ENCODE measurements around the gene SMTNL2.
"Not testable (repeated sequence)": the region's sequence is repeated elsewhere in the genome, so short reads cannot be mapped to it uniquely, and the experiment has no call there.

SMTNL2 gene

GRCh38 chr17:4560837-4561256, 23.5 kb upstream of the SMTNL2 start:
- no peak for DNase-seq

- no peak for DNase-seq
Measured at GRCh38 chr17:4562015-4562969, 22.0 kb upstream of the SMTNL2 start.

GRCh38 chr17:4565209-4566141, 18.9 kb upstream of the SMTNL2 start:
- DNase-seq = peak; percentile 46

- DNase-seq = no peak
Measured at GRCh38 chr17:4566785-4567184, 17.5 kb upstream of the SMTNL2 start.

- DNase-seq = no peak
Measured at GRCh38 chr17:4569591-4569990, 14.7 kb upstream of the SMTNL2 start.

- DNase-seq = no peak
Measured at GRCh38 chr17:4572131-4572530, 12.2 kb upstream of the SMTNL2 start.

GRCh38 chr17:4573115-4573514, 11.2 kb upstream of the SMTNL2 start:
- no peak for DNase-seq

- DNase-seq = peak; percentile 34
Measured at GRCh38 chr17:4573669-4574068, 10.7 kb upstream of the SMTNL2 start.

- no peak for DNase-seq
Measured at GRCh38 chr17:4574448-4575045, 9.8 kb upstream of the SMTNL2 start.

GRCh38 chr17:4576161-4576558, 8.2 kb upstream of the SMTNL2 start:
- no peak for DNase-seq

GRCh38 chr17:4576729-4577322, 7.5 kb upstream of the SMTNL2 start:
- no peak for DNase-seq

- no peak for DNase-seq
Measured at GRCh38 chr17:4577386-4577993, 6.8 kb upstream of the SMTNL2 start.

GRCh38 chr17:4578349-4578748, 6.0 kb upstream of the SMTNL2 start:
- not testable (repeated sequence) for DNase-seq

- DNase-seq = no peak
Measured at GRCh38 chr17:4579678-4580077, 4.7 kb upstream of the SMTNL2 start.

- DNase-seq = no peak
Measured at GRCh38 chr17:4580291-4580690, 4.0 kb upstream of the SMTNL2 start.

GRCh38 chr17:4582101-4582501, 2.2 kb upstream of the SMTNL2 start:
- no peak for DNase-seq

GRCh38 chr17:4582691-4583090, 1.6 kb upstream of the SMTNL2 start:
- DNase-seq = no peak

- no peak for DNase-seq
Measured at GRCh38 chr17:4583206-4583605, 1.1 kb upstream of the SMTNL2 start.

GRCh38 chr17:4583782-4584100, 588 bp upstream of the SMTNL2 start:
- DNase-seq = no peak

GRCh38 chr17:4584917-4585637, 748 bp downstream of the SMTNL2 start:
- DNase-seq = no peak

GRCh38 chr17:4585638-4585994, 1.3 kb downstream of the SMTNL2 start:
- no peak for DNase-seq

- no peak for DNase-seq
Measured at GRCh38 chr17:4586043-4586442, 1.7 kb downstream of the SMTNL2 start.

All from activated T-cell treated with anti-CD3 and anti-CD28 coated beads, Interleukin-2, amount 50 U/mL, for 1 hour (primary cell).